Fibroblast of mammary gland (primary cell): Measurements from ENCODE around the gene KLHL25.

Source experiments
- DNase-seq: peaks from one replicate; pipeline ENCODE4 v3.0.0-alpha.2; 2010; ENCODE audit warnings: low read depth
- H3K4me3 ChIP-seq: 2 replicates; pipeline ENCODE4 v1.5.1; 2011; ENCODE audit warnings: low read depth, mild to moderate bottlenecking, low read length, moderate library complexity; ENCODE audit not compliant: control insufficient read depth
- TF ChIP-seq, protein P1 (sequence below): conservative IDR thresholded peaks from 2 replicates; pipeline ENCODE4 v1.5.1; 2011; ENCODE audit warnings: low read depth, low read length, inconsistent platforms; ENCODE audit not compliant: control insufficient read depth, insufficient read depth

The KLHL25 gene

DNA sequence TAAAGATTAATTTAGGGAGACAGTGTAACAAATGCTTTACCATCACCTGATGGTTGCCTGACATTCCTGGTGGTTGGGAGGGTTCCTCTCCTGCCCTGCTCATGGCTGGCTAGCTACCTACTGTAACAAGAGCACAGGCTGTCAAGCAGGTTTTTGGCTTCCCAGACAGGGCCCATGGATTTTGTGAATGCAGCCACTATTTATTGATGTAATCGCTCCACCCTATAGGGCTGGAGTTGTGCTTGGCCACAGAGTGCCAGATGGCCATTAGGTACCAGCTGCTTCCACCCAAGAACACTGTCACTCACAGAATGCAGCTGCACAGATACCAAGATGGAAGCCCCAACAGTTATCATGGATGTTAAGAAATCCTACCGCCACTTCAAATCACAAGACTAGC, 31.0 kb upstream of the KLHL25 start:
- TF ChIP-seq, protein P1, sequence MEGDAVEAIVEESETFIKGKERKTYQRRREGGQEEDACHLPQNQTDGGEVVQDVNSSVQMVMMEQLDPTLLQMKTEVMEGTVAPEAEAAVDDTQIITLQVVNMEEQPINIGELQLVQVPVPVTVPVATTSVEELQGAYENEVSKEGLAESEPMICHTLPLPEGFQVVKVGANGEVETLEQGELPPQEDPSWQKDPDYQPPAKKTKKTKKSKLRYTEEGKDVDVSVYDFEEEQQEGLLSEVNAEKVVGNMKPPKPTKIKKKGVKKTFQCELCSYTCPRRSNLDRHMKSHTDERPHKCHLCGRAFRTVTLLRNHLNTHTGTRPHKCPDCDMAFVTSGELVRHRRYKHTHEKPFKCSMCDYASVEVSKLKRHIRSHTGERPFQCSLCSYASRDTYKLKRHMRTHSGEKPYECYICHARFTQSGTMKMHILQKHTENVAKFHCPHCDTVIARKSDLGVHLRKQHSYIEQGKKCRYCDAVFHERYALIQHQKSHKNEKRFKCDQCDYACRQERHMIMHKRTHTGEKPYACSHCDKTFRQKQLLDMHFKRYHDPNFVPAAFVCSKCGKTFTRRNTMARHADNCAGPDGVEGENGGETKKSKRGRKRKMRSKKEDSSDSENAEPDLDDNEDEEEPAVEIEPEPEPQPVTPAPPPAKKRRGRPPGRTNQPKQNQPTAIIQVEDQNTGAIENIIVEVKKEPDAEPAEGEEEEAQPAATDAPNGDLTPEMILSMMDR = no peak
- DNase-seq = no peak
- no peak overlapping the region for H3K4me3 ChIP-seq

GRCh38 chr15:85825118-85825517, 30.4 kb upstream of the KLHL25 start:
- TF ChIP-seq, protein P1 = no peak
- H3K4me3 ChIP-seq = no peak overlapping the region
- DNase-seq = no peak

- no peak for DNase-seq
- TF ChIP-seq, protein P1 = no peak
- no peak overlapping the region for H3K4me3 ChIP-seq
Measured at GRCh38 chr15:85821545-85821944, 26.8 kb upstream of the KLHL25 start.

DNA sequence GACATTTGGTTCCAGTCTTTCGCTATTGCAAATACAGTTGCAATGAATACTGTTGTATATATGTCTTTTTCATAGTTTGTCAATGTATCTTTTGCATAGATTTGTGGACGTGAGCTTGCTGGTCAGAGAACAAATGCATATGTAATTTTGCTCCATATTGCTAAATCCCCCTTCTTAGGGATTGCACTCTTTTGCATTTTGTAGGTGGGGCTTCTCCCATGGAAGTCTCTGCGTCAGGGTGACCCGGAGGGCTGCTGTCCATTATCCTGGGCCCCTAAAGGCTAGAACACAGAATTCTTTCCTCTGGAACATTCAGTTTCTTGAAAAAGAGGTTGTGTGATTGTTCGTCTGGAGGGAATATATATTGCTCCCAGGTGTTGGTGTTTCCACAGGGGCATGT, 25.2 kb upstream of the KLHL25 start:
- TF ChIP-seq, protein P1 = no peak
- no peak for DNase-seq
- H3K4me3 ChIP-seq = no peak overlapping the region

- no peak overlapping the region for H3K4me3 ChIP-seq
- TF ChIP-seq, protein P1 = no peak
- DNase-seq = no peak
Measured at GRCh38 chr15:85813234-85813633, 18.5 kb upstream of the KLHL25 start.

DNA sequence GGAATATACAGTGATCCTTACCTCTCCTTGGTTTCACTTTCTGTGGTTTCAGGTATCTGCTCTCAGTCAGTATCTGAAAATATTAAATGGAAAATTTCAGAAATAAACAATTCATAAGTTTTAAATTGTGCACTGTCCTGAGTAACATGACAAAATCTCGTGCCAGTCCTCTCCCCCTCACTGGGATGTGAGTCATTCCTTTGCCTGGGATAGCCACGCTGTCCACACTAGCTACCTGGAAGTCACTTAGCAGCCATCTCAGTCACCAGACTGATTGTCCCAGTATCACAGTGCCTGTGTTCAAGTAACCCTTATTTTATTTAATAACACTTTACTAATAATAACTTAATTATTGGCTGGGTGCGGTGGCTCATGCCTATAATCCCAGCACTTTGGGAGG, 15.3 kb upstream of the KLHL25 start:
- peak; percentile 8 for DNase-seq
- TF ChIP-seq, protein P1 = no peak
- no peak overlapping the region for H3K4me3 ChIP-seq

GRCh38 chr15:85805420-85805819, 10.7 kb upstream of the KLHL25 start:
- no peak overlapping the region for H3K4me3 ChIP-seq
- no peak for DNase-seq
- TF ChIP-seq, protein P1 = no peak
